Stimulated activated CD4-positive, alpha-beta T cell treated with anti-CD3 and anti-CD28 coated beads, TNF-alpha, amount 100 ng/mL, for 1 hour (primary cell): Measurements from ENCODE around the gene SMOC1.
"Not testable (repeated sequence)": the region's sequence is repeated elsewhere in the genome, so short reads cannot be mapped to it uniquely, and the experiment has no call there.

Experiments used
- DNase-seq, 3 donors: peaks; one replicate each; pipeline ENCODE4 v3.0.0-alpha.2; 2020; ENCODE audit warnings: low read depth in 3 of 3, low spot score in 1 of 3

Gene SMOC1

GRCh38 chr14:69900603-69901002 is 21.4 kb downstream of the SMOC1 start:
- no peak for DNase-seq

- no peak for DNase-seq
These were observed 22.1 kb downstream of the SMOC1 start for GRCh38 chr14:69901113-69901951.

- not testable (repeated sequence) for DNase-seq
These were observed 23.8 kb downstream of the SMOC1 start for GRCh38 chr14:69903046-69903445.

GRCh38 chr14:69904246-69904645 is 25.0 kb downstream of the SMOC1 start:
- DNase-seq, result no peak

- DNase-seq, result no peak
These were observed 27.0 kb downstream of the SMOC1 start for GRCh38 chr14:69906201-69906600.

GRCh38 chr14:69909826-69910550 is 30.8 kb downstream of the SMOC1 start:
- no peak for DNase-seq

GRCh38 chr14:69910871-69911270 is 31.7 kb downstream of the SMOC1 start:
- DNase-seq, result no peak

GRCh38 chr14:69913686-69914085 is 34.5 kb downstream of the SMOC1 start:
- DNase-seq, result no peak

GRCh38 chr14:69916396-69916795 is 37.2 kb downstream of the SMOC1 start:
- no peak for DNase-seq

GRCh38 chr14:69917287-69917686 is 38.1 kb downstream of the SMOC1 start:
- DNase-seq, result no peak

- DNase-seq, result no peak
These were observed 40.6 kb downstream of the SMOC1 start for GRCh38 chr14:69919815-69920214.

GRCh38 chr14:69921052-69921451 is 41.8 kb downstream of the SMOC1 start:
- DNase-seq, result no peak

GRCh38 chr14:69922198-69922597 is 43.0 kb downstream of the SMOC1 start:
- DNase-seq, result no peak

GRCh38 chr14:69924201-69924600 is 45.0 kb downstream of the SMOC1 start:
- no peak for DNase-seq

- no peak for DNase-seq
These were observed 48.9 kb downstream of the SMOC1 start for GRCh38 chr14:69928111-69928523.

GRCh38 chr14:69930780-69931379 is 51.7 kb downstream of the SMOC1 start:
- DNase-seq, result no peak

- no peak for DNase-seq
These were observed 52.7 kb downstream of the SMOC1 start for GRCh38 chr14:69931960-69932359.

GRCh38 chr14:69932391-69932790 is 53.2 kb downstream of the SMOC1 start:
- DNase-seq, result no peak

GRCh38 chr14:69933623-69934275 is 54.5 kb downstream of the SMOC1 start:
- no peak for DNase-seq

GRCh38 chr14:69937367-69938081 is 58.3 kb downstream of the SMOC1 start:
- DNase-seq, result no peak

GRCh38 chr14:69938751-69939150 is 59.5 kb downstream of the SMOC1 start:
- DNase-seq, result no peak
